GM19035 (cell line): ENCODE results near the gene ZNF649.

Experiments used
- ATAC-seq: cut with Tn5 transposase; IDR thresholded peaks from one replicate; pipeline ENCODE4 v1.9.1; 2021; ENCODE audit not compliant: unreplicated experiment

ZNF649 gene

GRCh38 chr19:51887522-51888498 lies 17.0 kb downstream of the ZNF649 start, which contains the start of gene ZNF577:
TSS of gene ZNF577 (minus strand) at chr19:51887951. CDS start at chr19:51880382, 7,569 bp downstream.
- ATAC-seq = no peak

GRCh38 chr19:51884713-51885112 lies 20.1 kb downstream of the ZNF649 start:
- no peak for ATAC-seq

GRCh38 chr19:51882518-51882917 lies 22.3 kb downstream of the ZNF649 start:
- ATAC-seq = no peak

- no peak for ATAC-seq
Observed at GRCh38 chr19:51873097-51873496, 31.7 kb downstream of the ZNF649 start.

GRCh38 chr19:51861870-51862622 lies 42.8 kb downstream of the ZNF649 start:
- no peak for ATAC-seq
